K562 (cell line): ENCODE measurements around the gene CCDC85B. TPM values are rescaled to one million over a fixed set of nuclear protein-coding genes. Genes with fewer than 3 reads are reported as not detected.

Source experiments
- EGR1 ChIP-seq: fragments of 450-650 bp; conservative IDR thresholded peaks from 2 replicates; pipeline ENCODE4 v1.6.1; 2017; ENCODE audit warnings: mild to moderate bottlenecking
- ELF2 ChIP-seq: fragments of 250-450 bp; sonication (Bioruptor Pico); IDR thresholded peaks from 2 replicates; pipeline ENCODE4 v1.5.0; 2021; ENCODE audit warnings: mild to moderate bottlenecking
- HNRNPL ChIP-seq: fragments of 200-400 bp; formaldehyde crosslinking; IDR thresholded peaks from 2 replicates; pipeline ENCODE4 v1.6.1; 2017; ENCODE audit warnings: low read depth, mild to moderate bottlenecking, low read length
- ID3 ChIP-seq, 2 experiments: fragments of 250-450 bp in 1 of 2; fragments of 450-650 bp in 1 of 2; sonication (Bioruptor Pico) in 1 of 2; IDR thresholded peaks; 2 replicates each; pipeline versions ENCODE4 v1.6.1 to v1.8.0; 2016 to 2021; ENCODE audit warnings: mild to moderate bottlenecking in 2 of 2, moderate library complexity in 2 of 2, missing compliant biosample characterization in 1 of 2, missing genetic modification characterization in 1 of 2
- JUNB ChIP-seq: fragments of 450-650 bp; formaldehyde crosslinking; conservative IDR thresholded peaks from 2 replicates; pipeline ENCODE4 v1.4.0; 2020; ENCODE audit warnings: mild to moderate bottlenecking
- NCOA6 ChIP-seq: fragments of 450-650 bp; IDR thresholded peaks from 2 replicates; pipeline ENCODE4 v1.6.1; 2017; ENCODE audit warnings: mild to moderate bottlenecking
- PHF20 ChIP-seq: fragments of 450-650 bp; IDR thresholded peaks from 2 replicates; pipeline ENCODE4 v1.6.1; 2018; ENCODE audit not compliant: partially characterized antibody
- SMARCA4 ChIP-seq: fragments of 450-650 bp; IDR thresholded peaks from 2 replicates; pipeline ENCODE4 v1.6.1; 2016
- SREBF1 ChIP-seq: fragments of 150-350 bp; IDR thresholded peaks from 2 replicates; pipeline ENCODE4 v1.6.1; 2014; ENCODE audit warnings: antibody characterized with exemption, low read depth, low read length, borderline replicate concordance
- WHSC1 ChIP-seq: IDR thresholded peaks from one replicate; pipeline ENCODE4 v1.6.1; 2012; ENCODE audit warnings: low read length, control low read depth, inconsistent platforms
- YY1 ChIP-seq, 3 experiments: IDR thresholded peaks; 2 replicates each; pipeline ENCODE4 v1.6.1; 2011; ENCODE audit warnings: low read length in 2 of 3, mild to moderate bottlenecking in 2 of 3, moderate library complexity in 2 of 3, borderline replicate concordance in 1 of 3, control low read depth in 1 of 3, low read depth in 1 of 3; ENCODE audit not compliant: insufficient read depth in 3 of 3, insufficient replicate concordance in 2 of 3, control insufficient read depth in 1 of 3, insufficient read length in 1 of 3; ENCODE audit errors: extremely low read depth in 1 of 3
- ZNF57 ChIP-seq: fragments of 450-650 bp; formaldehyde crosslinking; IDR thresholded peaks from 2 replicates; pipeline ENCODE4 v1.4.0; 2020; ENCODE audit warnings: mild to moderate bottlenecking, moderate library complexity
- polyA plus RNA-seq, 8 experiments: library from polyadenylated mRNA; depleted of rRNA in 4 of 8; stranded (reverse) in 5 of 8; unstranded in 3 of 8; fragments of >200 nt; fragmentation: Nextera tagmentation in 2 of 8; fragmentation: Illumina TruSeq in 1 of 8; extraction: Ambion mirVana in 2 of 8; extraction: Trizol in 1 of 8; gene quantifications; 2 replicates each; pipeline versions ENCODE4 v1.2.1 to v1.2.3, GENCODE V29; 2011 to 2014; ENCODE audit warnings: inconsistent platforms in 1 of 8, missing spikeins in 1 of 8
- total RNA-seq, 7 experiments: library from RNA; depleted of rRNA in 6 of 7; stranded (reverse); fragments of >200 nt in 6 of 7; fragmentation: Illumina TruSeq in 2 of 7; extraction: Trizol in 2 of 7; gene quantifications; 2 replicates each; pipeline versions ENCODE4 v1.2.1 to v1.2.3, GENCODE V29; 2011 to 2021; ENCODE audit warnings: low replicate concordance in 1 of 7
- TF ChIP-seq, protein P1 (sequence below): fragments of 450-650 bp; IDR thresholded peaks from 2 replicates; pipeline ENCODE4 v1.6.1; 2016; ENCODE audit warnings: low read depth
- TF ChIP-seq, protein P2 (sequence below): sonication (generic); formaldehyde crosslinking; IDR thresholded peaks from 2 replicates; pipeline ENCODE4 v1.8.0; 2022; ENCODE audit warnings: mild to moderate bottlenecking, missing genetic modification reagents
- TF ChIP-seq, protein P3 (sequence below): sonication (generic); formaldehyde crosslinking; IDR thresholded peaks from 2 replicates; pipeline ENCODE4 v1.9.0; 2022; ENCODE audit warnings: mild to moderate bottlenecking, missing genetic modification reagents
- TF ChIP-seq, protein P4 (sequence below), 2 experiments: IDR thresholded peaks; 2 replicates each; pipeline ENCODE4 v1.6.1; 2012; ENCODE audit warnings: improper control_type of control experiment in 2 of 2, low read depth in 2 of 2, low read length in 2 of 2, borderline replicate concordance in 1 of 2

CCDC85B gene
- total and polyA plus RNA-seq, 9 of the 15 experiments (the other 6 are each of a cell fraction or from before 2014, with no cell fraction given), result 0.14 to 138 (median 6.2) TPM

- TF ChIP-seq, protein P1, sequence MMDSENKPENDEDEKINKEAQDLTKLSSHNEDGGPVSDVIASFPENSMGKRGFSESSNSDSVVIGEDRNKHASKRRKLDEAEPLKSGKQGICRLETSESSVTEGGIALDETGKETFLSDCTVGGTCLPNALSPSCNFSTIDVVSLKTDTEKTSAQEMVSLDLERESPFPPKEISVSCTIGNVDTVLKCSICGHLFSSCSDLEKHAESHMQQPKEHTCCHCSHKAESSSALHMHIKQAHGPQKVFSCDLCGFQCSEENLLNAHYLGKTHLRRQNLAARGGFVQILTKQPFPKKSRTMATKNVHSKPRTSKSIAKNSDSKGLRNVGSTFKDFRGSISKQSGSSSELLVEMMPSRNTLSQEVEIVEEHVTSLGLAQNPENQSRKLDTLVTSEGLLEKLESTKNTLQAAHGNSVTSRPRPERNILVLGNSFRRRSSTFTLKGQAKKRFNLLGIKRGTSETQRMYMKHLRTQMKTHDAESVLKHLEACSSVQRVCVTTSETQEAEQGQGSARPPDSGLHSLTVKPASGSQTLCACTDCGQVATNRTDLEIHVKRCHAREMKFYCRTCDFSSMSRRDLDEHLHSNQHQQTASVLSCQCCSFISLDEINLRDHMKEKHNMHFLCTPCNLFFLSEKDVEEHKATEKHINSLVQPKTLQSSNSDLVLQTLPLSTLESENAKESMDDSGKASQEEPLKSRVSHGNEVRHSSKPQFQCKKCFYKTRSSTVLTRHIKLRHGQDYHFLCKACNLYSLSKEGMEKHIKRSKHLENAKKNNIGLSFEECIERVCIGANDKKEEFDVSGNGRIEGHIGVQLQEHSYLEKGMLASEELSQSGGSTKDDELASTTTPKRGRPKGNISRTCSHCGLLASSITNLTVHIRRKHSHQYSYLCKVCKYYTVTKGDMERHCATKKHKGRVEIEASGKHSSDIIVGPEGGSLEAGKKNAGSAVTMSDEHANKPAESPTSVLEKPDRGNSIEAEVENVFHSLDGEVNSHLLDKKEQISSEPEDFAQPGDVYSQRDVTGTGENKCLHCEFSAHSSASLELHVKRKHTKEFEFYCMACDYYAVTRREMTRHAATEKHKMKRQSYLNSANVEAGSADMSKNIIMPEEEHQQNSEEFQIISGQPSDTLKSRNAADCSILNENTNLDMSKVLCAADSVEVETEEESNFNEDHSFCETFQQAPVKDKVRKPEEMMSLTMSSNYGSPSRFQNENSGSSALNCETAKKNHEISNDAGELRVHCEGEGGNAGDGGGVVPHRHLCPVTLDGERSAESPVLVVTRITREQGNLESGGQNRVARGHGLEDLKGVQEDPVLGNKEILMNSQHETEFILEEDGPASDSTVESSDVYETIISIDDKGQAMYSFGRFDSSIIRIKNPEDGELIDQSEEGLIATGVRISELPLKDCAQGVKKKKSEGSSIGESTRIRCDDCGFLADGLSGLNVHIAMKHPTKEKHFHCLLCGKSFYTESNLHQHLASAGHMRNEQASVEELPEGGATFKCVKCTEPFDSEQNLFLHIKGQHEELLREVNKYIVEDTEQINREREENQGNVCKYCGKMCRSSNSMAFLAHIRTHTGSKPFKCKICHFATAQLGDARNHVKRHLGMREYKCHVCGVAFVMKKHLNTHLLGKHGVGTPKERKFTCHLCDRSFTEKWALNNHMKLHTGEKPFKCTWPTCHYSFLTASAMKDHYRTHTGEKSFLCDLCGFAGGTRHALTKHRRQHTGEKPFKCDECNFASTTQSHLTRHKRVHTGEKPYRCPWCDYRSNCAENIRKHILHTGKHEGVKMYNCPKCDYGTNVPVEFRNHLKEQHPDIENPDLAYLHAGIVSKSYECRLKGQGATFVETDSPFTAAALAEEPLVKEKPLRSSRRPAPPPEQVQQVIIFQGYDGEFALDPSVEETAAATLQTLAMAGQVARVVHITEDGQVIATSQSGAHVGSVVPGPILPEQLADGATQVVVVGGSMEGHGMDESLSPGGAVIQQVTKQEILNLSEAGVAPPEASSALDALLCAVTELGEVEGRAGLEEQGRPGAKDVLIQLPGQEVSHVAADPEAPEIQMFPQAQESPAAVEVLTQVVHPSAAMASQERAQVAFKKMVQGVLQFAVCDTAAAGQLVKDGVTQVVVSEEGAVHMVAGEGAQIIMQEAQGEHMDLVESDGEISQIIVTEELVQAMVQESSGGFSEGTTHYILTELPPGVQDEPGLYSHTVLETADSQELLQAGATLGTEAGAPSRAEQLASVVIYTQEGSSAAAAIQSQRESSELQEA, result no peak
- no peak for TF ChIP-seq ZNF57 (CRISPR knock-in tag)
- TF ChIP-seq NCOA6, result no peak; the same call in none of the 2 replicates
- TF ChIP-seq, protein P2, sequence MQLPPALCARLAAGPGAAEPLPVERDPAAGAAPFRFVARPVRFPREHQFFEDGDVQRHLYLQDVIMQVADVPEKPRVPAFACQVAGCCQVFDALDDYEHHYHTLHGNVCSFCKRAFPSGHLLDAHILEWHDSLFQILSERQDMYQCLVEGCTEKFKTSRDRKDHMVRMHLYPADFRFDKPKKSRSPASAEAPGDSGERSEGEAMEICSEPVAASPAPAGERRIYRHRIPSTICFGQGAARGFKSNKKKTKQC (CRISPR knock-in tag), result peak; percentile 74; the same call in 1 of the 2 replicates
- no peak for TF ChIP-seq JUNB (CRISPR knock-in tag)
- peak; percentile 99 for TF ChIP-seq EGR1
- TF ChIP-seq, protein P3, sequence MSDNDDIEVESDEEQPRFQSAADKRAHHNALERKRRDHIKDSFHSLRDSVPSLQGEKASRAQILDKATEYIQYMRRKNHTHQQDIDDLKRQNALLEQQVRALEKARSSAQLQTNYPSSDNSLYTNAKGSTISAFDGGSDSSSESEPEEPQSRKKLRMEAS, result peak; percentile 58
- TF ChIP-seq WHSC1, result no peak
- no peak for TF ChIP-seq YY1 (IDR thresholded peaks at IDR 0.05; ENCODE audit: borderline replicate concordance in 1 of 3, control insufficient read depth in 1 of 3, extremely low read depth in 1 of 3, insufficient read depth in 3 of 3, insufficient read length in 1 of 3, insufficient replicate concordance in 2 of 3, low read depth in 1 of 3, low read length in 2 of 3)
- TF ChIP-seq SREBF1, result no peak
- peak; percentile 46 for TF ChIP-seq PHF20
- 0 out of 2 replicates have a peak, but pooled peaks have one; percentile 47 for TF ChIP-seq ELF2 (CRISPR knock-in tag)
- TF ChIP-seq, protein P4, sequence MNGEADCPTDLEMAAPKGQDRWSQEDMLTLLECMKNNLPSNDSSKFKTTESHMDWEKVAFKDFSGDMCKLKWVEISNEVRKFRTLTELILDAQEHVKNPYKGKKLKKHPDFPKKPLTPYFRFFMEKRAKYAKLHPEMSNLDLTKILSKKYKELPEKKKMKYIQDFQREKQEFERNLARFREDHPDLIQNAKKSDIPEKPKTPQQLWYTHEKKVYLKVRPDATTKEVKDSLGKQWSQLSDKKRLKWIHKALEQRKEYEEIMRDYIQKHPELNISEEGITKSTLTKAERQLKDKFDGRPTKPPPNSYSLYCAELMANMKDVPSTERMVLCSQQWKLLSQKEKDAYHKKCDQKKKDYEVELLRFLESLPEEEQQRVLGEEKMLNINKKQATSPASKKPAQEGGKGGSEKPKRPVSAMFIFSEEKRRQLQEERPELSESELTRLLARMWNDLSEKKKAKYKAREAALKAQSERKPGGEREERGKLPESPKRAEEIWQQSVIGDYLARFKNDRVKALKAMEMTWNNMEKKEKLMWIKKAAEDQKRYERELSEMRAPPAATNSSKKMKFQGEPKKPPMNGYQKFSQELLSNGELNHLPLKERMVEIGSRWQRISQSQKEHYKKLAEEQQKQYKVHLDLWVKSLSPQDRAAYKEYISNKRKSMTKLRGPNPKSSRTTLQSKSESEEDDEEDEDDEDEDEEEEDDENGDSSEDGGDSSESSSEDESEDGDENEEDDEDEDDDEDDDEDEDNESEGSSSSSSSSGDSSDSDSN (IDR thresholded peaks at IDR 0.05; ENCODE audit: borderline replicate concordance in 1 of 2, low read depth in 2 of 2, low read length in 2 of 2), result 0 out of 4 replicates have a peak, but pooled peaks of 1 of the 2 experiments have one; percentile 51
- TF ChIP-seq SMARCA4, result no peak
- TF ChIP-seq HNRNPL, result peak; percentile 49; the same call in 1 of the 2 replicates
- TF ChIP-seq ID3 (CRISPR knock-in tag; IDR thresholded peaks at IDR 0.05), result no peak
- TF ChIP-seq ID3 (tag; IDR thresholded peaks at IDR 0.05), result peak; percentile 47; the same call in 1 of the 2 replicates
These were observed 28.7 kb downstream of the CCDC85B start, which contains the start of gene DRAP1 (continued) for GRCh38 chr11:65919141-65919572.
